Measurements from ENCODE around the gene RXFP4. TPM values are rescaled to one million over a fixed set of nuclear protein-coding genes. Genes with fewer than 3 reads are reported as not detected.

RXFP4 gene
- total RNA-seq, 1 experiment from 2014 or later: not detected

DNA sequence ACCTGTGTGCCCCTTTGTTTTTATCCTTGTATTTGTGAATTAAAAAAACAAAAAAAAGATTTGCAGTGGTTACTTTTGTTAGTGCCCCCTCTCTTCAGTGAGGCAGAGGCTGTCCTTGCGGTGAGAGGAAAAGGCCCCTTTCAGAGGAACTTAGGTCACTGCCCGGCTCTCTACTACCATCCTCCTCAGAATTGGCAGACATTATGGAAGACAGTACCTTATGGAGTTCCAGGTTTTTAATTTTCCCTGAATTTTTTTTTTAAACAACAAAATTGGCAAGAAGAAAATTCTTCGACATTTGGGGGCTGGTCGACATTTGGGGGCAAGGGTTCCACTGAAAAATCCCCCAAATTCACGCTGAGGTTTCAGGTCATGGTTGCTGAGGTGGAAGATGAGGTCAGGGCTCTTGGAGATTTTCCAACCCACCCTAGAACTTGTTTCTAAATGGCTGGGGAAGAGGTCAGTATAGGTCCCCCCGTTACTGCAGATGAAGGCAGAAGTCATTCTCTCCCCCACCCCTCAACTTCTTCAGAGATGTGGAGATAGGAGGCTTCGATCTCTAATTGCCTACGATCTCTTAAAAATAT, 5.3 kb downstream of the RXFP4 start:
- ChIA-PET CTCF (no interaction called here), POLR2A (ENCODE audit: unreplicated experiment) (no interaction called here)
- intact Hi-C loops (cut with micrococcal nuclease): no loop called here
- no TSS peak for BruUV-seq (replicated peaks)
- TF ChIP-seq EZH2phosphoT487 (IDR thresholded peaks at IDR 0.05; ENCODE audit: borderline replicate concordance, low read length) (no peak), EZH2 (IDR thresholded peaks at IDR 0.05; ENCODE audit: low read length, unreplicated experiment) (no peak), CTCF (conservative IDR thresholded peaks at IDR 0.05; ENCODE audit: low read depth, low read length) (no peak)
- Histone ChIP-seq H3K36me3 (ENCODE audit: low read depth, low read length) (peaks cover 36% of the 10 kb centered on the region), H3K4me1 (ENCODE audit: insufficient read depth, low read length) (peaks cover 14% of the 10 kb centered on the region), H3K4me3 (ENCODE audit: low read length) (no peak overlapping the region), H3F3A (ENCODE audit: low read length, unreplicated experiment) (no peaks in the 10 kb centered on the region), H3K9me3 (ENCODE audit: low read length) (no peaks in the 10 kb centered on the region), H3K9me2 (replicated peaks; ENCODE audit: low read length) (no peaks in the 10 kb centered on the region), H2AFZ (ENCODE audit: low read length) (no peak overlapping the region), H3K4me2 (ENCODE audit: low read length) (no peak overlapping the region), H3K9ac (ENCODE audit: low read length) (no peak overlapping the region), H3K27ac (ENCODE audit: low read length) (no peak overlapping the region), H3K79me2 (ENCODE audit: low read length) (no peaks in the 10 kb centered on the region), H3K27me3 (ENCODE audit: low read length) (no peaks in the 10 kb centered on the region), H4K20me1 (ENCODE audit: low read length) (no peaks in the 10 kb centered on the region)
- DNase-seq (no peak), ATAC-seq (no peak)

- Histone ChIP-seq H3K9me3 (ENCODE audit: low read length) (no peaks in the 10 kb centered on the region), H3K79me2 (ENCODE audit: low read length) (no peaks in the 10 kb centered on the region), H3K27me3 (ENCODE audit: low read length) (no peaks in the 10 kb centered on the region), H3K9ac (ENCODE audit: low read length) (no peak overlapping the region), H3K27ac (ENCODE audit: low read length) (no peak overlapping the region), H3K4me3 (ENCODE audit: low read length) (no peak overlapping the region), H3F3A (ENCODE audit: low read length, unreplicated experiment) (no peaks in the 10 kb centered on the region), H3K4me2 (ENCODE audit: low read length) (no peak overlapping the region), H4K20me1 (ENCODE audit: low read length) (no peaks in the 10 kb centered on the region), H2AFZ (ENCODE audit: low read length) (no peak overlapping the region), H3K36me3 (ENCODE audit: low read depth, low read length) (peaks cover 41% of the 10 kb centered on the region), H3K4me1 (ENCODE audit: insufficient read depth, low read length) (peaks cover 12% of the 10 kb centered on the region), H3K9me2 (replicated peaks; ENCODE audit: low read length) (no peaks in the 10 kb centered on the region)
- BruUV-seq (replicated peaks): no TSS peak
- CTCF ChIA-PET: no interaction called here
- ATAC-seq (no peak), DNase-seq (no peak)
- POLR2A ChIA-PET (ENCODE audit: unreplicated experiment): no interaction called here
- intact Hi-C loops (cut with micrococcal nuclease): no loop called here
- TF ChIP-seq CTCF (conservative IDR thresholded peaks at IDR 0.05; ENCODE audit: low read depth, low read length): no peak
- TF ChIP-seq EZH2phosphoT487 (IDR thresholded peaks at IDR 0.05; ENCODE audit: borderline replicate concordance, low read length): no peak
- TF ChIP-seq EZH2 (IDR thresholded peaks at IDR 0.05; ENCODE audit: low read length, unreplicated experiment): no peak
Measured at GRCh38 chr1:155947292-155947691, 5.9 kb downstream of the RXFP4 start.

GRCh38 chr1:155947741-155948140, 6.3 kb downstream of the RXFP4 start:
- TF ChIP-seq CTCF (conservative IDR thresholded peaks at IDR 0.05; ENCODE audit: low read depth, low read length) (no peak), EZH2 (IDR thresholded peaks at IDR 0.05; ENCODE audit: low read length, unreplicated experiment) (no peak), EZH2phosphoT487 (IDR thresholded peaks at IDR 0.05; ENCODE audit: borderline replicate concordance, low read length) (no peak)
- no peaks in the 10 kb centered on the region for H3K9me3 ChIP-seq (ENCODE audit: low read length)
- H3K27ac ChIP-seq (ENCODE audit: low read length): no peak overlapping the region
- peaks cover 45% of the 10 kb centered on the region for H3K36me3 ChIP-seq (ENCODE audit: low read depth, low read length)
- no peaks in the 10 kb centered on the region for H3F3A ChIP-seq (ENCODE audit: low read length, unreplicated experiment)
- POLR2A ChIA-PET (ENCODE audit: unreplicated experiment): no interaction called here
- intact Hi-C loops (cut with micrococcal nuclease): no loop called here
- BruUV-seq (replicated peaks): no TSS peak
- H2AFZ ChIP-seq (ENCODE audit: low read length): no peak overlapping the region
- H3K79me2 ChIP-seq (ENCODE audit: low read length): no peaks in the 10 kb centered on the region
- H3K9me2 ChIP-seq (replicated peaks; ENCODE audit: low read length): no peaks in the 10 kb centered on the region
- no peak overlapping the region for H3K9ac ChIP-seq (ENCODE audit: low read length)
- no peaks in the 10 kb centered on the region for H4K20me1 ChIP-seq (ENCODE audit: low read length)
- no peak for ATAC-seq
- H3K4me1 ChIP-seq (ENCODE audit: insufficient read depth, low read length): peaks cover 12% of the 10 kb centered on the region
- H3K4me2 ChIP-seq (ENCODE audit: low read length): no peak overlapping the region
- H3K4me3 ChIP-seq (ENCODE audit: low read length): no peak overlapping the region
- DNase-seq: no peak
- CTCF ChIA-PET: no interaction called here
- no peaks in the 10 kb centered on the region for H3K27me3 ChIP-seq (ENCODE audit: low read length)

Data from PC-3 (cell line).